Neural crest cell (in vitro differentiated cells): Measurements from ENCODE around the gene TERT. TPM values are rescaled to one million over a fixed set of nuclear protein-coding genes. Genes with fewer than 3 reads are reported as not detected.
"Not testable (repeated sequence)": the region's sequence is repeated elsewhere in the genome, so short reads cannot be mapped to it uniquely, and the experiment has no call there.

Source experiments
- DNase-seq: peaks from one replicate; pipeline ENCODE4 v3.0.0; 2021; ENCODE audit warnings: low read depth, mixed read lengths, low spot score
- H3K27ac Mint-ChIP-seq: one replicate; pipeline ENCODE4 v1.8.0; 2021; ENCODE audit warnings: mild to moderate bottlenecking, mixed read lengths; ENCODE audit not compliant: unreplicated experiment
- H3K27me3 Mint-ChIP-seq: 2 replicates; pipeline ENCODE4 v1.8.0; 2021; ENCODE audit warnings: low read depth, mild to moderate bottlenecking, mixed read lengths
- H3K36me3 Mint-ChIP-seq: 2 replicates; pipeline ENCODE4 v1.8.0; 2021; ENCODE audit warnings: low read depth, mild to moderate bottlenecking, mixed read lengths
- H3K4me1 Mint-ChIP-seq: 2 replicates; pipeline ENCODE4 v1.8.0; 2021; ENCODE audit warnings: mixed read lengths
- H3K4me3 Mint-ChIP-seq: one replicate; pipeline ENCODE4 v1.8.0; 2021; ENCODE audit warnings: mild to moderate bottlenecking, mixed read lengths
- H3K9me3 Mint-ChIP-seq: 2 replicates; pipeline ENCODE4 v1.8.0; 2021; ENCODE audit warnings: mixed read lengths
- CTCF ChIP-seq: fragments of 200-600 bp; sonication (generic); conservative IDR thresholded peaks from 2 replicates; pipeline ENCODE4 v1.5.0; 2021; ENCODE audit warnings: antibody characterized with exemption, mild to moderate bottlenecking
- long read RNA-seq: library from polyadenylated mRNA; unstranded; transcript quantifications from one replicate; pipeline ENCODE4 v2.0.0, GENCODE V29; 2020
- total RNA-seq: library from RNA; stranded (reverse); gene quantifications from 2 replicates; pipeline ENCODE4 v1.2.1, GENCODE V29; 2021

TERT gene
- 2.9 and 5.6 TPM in 2 replicates for total RNA-seq
- long read RNA-seq, result 0 reads

- H3K36me3 Mint-ChIP-seq, result no peaks in the 10 kb centered on the region
- H3K27me3 Mint-ChIP-seq, result peaks cover 48% of the 10 kb centered on the region
- H3K9me3 Mint-ChIP-seq, result no peaks in the 10 kb centered on the region
- H3K27ac Mint-ChIP-seq, result no peak within 1 kb of the TSS
- H3K4me1 Mint-ChIP-seq, result no peaks in the 10 kb centered on the region
- DNase-seq, result peak; percentile 47
- no peak within 1 kb of the TSS for H3K4me3 Mint-ChIP-seq
- TF ChIP-seq CTCF, result no peak
Measured at GRCh38 chr5:1294835-1295649, at the start of gene TERT. Gene TERT, minus strand, starts transcription at chr5:1295068. Its CDS starts 79 bp downstream, at chr5:1294989.

- Mint-ChIP-seq H3K4me1 (peaks cover 15% of the 10 kb centered on the region), H3K36me3 (peaks cover 5% of the 10 kb centered on the region), H3K27me3 (no peaks in the 10 kb centered on the region), H3K9me3 (no peaks in the 10 kb centered on the region), H3K27ac (no peak overlapping the region), H3K4me3 (peak overlapping the region; percentile 95)
- no peak for TF ChIP-seq CTCF
- DNase-seq, result no peak
Measured at GRCh38 chr5:1343931-1344901, 49.3 kb upstream of the TERT start.

- DNase-seq, result no peak
- Mint-ChIP-seq H3K9me3 (no peaks in the 10 kb centered on the region), H3K36me3 (peaks cover 5% of the 10 kb centered on the region), H3K27ac (no peak overlapping the region), H3K27me3 (no peaks in the 10 kb centered on the region), H3K4me3 (peak overlapping the region; percentile 95), H3K4me1 (peaks cover 15% of the 10 kb centered on the region)
- no peak for TF ChIP-seq CTCF
Measured at GRCh38 chr5:1343315-1343751, 48.5 kb upstream of the TERT start.

- not testable (repeated sequence) for H3K27ac Mint-ChIP-seq, H3K9me3 Mint-ChIP-seq, H3K27me3 Mint-ChIP-seq, H3K36me3 Mint-ChIP-seq, DNase-seq
- H3K4me1 Mint-ChIP-seq, result peaks cover 15% of the 10 kb centered on the region
- H3K4me3 Mint-ChIP-seq, result peak overlapping the region; percentile 95
Measured at GRCh38 chr5:1342711-1343110, 47.8 kb upstream of the TERT start.

GRCh38 chr5:1342268-1342667 lies 47.4 kb upstream of the TERT start:
- TF ChIP-seq CTCF, result no peak
- Mint-ChIP-seq H3K9me3 (no peaks in the 10 kb centered on the region), H3K36me3 (peaks cover 5% of the 10 kb centered on the region), H3K4me1 (peaks cover 15% of the 10 kb centered on the region), H3K27me3 (no peaks in the 10 kb centered on the region), H3K4me3 (no peak overlapping the region), H3K27ac (no peak overlapping the region)
- no peak for DNase-seq
